ENCODE results near the gene RNF186. TPM values are rescaled to one million over a fixed set of nuclear protein-coding genes. Genes with fewer than 3 reads are reported as not detected.

The RNF186 gene, protein sequence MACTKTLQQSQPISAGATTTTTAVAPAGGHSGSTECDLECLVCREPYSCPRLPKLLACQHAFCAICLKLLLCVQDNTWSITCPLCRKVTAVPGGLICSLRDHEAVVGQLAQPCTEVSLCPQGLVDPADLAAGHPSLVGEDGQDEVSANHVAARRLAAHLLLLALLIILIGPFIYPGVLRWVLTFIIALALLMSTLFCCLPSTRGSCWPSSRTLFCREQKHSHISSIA
- total RNA-seq, result not detected

DNA sequence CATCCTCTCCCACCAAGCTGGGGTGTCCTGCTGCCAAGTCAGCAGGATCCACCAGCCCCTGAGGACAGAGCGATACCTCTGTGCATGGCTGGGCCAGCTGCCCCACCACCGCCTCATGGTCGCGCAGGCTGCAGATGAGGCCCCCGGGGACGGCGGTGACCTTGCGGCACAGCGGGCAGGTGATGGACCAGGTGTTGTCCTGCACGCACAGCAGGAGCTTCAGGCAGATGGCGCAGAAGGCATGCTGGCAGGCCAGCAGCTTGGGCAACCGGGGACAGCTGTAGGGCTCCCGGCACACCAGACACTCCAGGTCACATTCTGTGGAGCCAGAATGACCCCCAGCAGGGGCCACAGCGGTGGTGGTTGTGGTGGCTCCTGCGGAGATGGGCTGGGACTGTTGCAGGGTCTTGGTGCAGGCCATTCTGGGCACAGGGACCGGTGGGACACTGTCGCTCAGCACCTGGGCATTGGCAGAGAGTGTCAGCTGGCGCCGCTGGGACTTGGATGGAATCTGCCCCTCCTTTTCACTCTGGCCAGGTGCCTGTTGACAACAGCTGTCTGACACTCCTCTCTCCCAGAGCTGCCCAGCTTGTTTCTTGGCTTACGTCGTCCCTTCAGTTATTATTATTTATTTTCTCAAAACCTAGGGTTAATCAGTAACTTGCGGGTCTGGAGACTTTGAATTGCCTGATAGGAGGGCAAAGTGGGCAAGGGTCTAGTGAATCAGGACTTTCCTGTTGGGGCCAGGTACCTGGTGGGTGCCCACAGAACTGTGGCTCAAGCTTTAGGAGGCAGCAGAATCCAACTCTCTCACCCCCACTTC, at the start of gene RNF186:
Gene RNF186, minus strand, starts transcription at position 603 of the 823 bp plus-strand sequence. Its CDS starts 182 bp downstream, at position 421.
- peaks cover 7 to 19% (median 9%) of the 10 kb centered on the region in 3 donors for H3K4me1 ChIP-seq (ENCODE audit: control insufficient read depth in 3 of 3, insufficient read depth in 3 of 3, low read length in 3 of 3)
- peaks cover 0 to 16% (median 9%) of the 10 kb centered on the region in 3 donors for H3K27me3 ChIP-seq (ENCODE audit: control insufficient read depth in 3 of 3, insufficient read depth in 3 of 3, low read length in 3 of 3)
- H3K9me3 ChIP-seq (ENCODE audit: control insufficient read depth in 3 of 3, low read length in 3 of 3), result no peaks in the 10 kb centered on the region
- no peak within 1 kb of the TSS for H3K9ac ChIP-seq (ENCODE audit: low read depth in 1 of 3, low read length in 3 of 3)
- H3K27ac ChIP-seq (ENCODE audit: low read depth, low read length), result no peak within 1 kb of the TSS
- H3K4me3 ChIP-seq (ENCODE audit: low read length in 3 of 3), result peak within 1 kb of the TSS in 1 of 3 donors; percentile 36
- no peaks in the 10 kb centered on the region for H3K36me3 ChIP-seq (ENCODE audit: control insufficient read depth in 3 of 3, insufficient read depth in 3 of 3, low read length in 3 of 3)

DNA sequence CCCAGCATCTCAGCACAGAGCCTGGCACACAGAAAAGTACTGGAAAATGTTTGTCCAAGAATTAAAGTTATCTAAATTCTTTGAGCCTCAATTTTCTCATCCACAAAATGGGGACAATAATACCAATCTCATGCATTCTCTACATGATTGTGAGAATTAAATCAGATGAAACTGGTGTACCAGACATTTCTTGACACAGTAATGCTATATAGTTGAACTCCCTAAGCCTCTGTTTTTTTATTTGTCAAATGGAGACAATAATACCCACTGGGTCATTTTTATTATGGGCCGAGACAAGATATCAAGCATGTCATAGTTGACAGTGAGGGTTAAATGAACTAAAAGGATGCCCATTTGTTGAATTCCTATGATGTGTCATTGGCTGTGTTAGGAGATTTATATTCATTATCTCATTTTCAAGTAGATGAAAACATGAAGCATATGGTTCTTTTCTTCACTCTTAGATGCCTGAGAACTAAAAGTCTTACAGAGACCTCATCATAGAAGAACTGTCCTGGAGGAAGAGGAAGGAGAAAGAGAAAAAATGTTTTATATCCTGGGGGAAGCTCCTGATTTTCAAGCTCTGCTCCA, 49.6 kb upstream of the RNF186 start:
- H3K9ac ChIP-seq (ENCODE audit: low read depth in 1 of 3, low read length in 3 of 3), result no peak overlapping the region
- no peaks in the 10 kb centered on the region for H3K36me3 ChIP-seq (ENCODE audit: control insufficient read depth in 3 of 3, insufficient read depth in 3 of 3, low read length in 3 of 3)
- H3K4me3 ChIP-seq (ENCODE audit: low read length in 3 of 3), result no peak overlapping the region
- H3K27ac ChIP-seq (ENCODE audit: low read depth, low read length), result no peak overlapping the region
- H3K9me3 ChIP-seq (ENCODE audit: control insufficient read depth in 3 of 3, low read length in 3 of 3), result no peaks in the 10 kb centered on the region
- H3K27me3 ChIP-seq (ENCODE audit: control insufficient read depth in 3 of 3, insufficient read depth in 3 of 3, low read length in 3 of 3), result peaks cover 0 to 6% (median 0%) of the 10 kb centered on the region in 3 donors
- peaks cover 0 to 3% (median 2%) of the 10 kb centered on the region in 3 donors for H3K4me1 ChIP-seq (ENCODE audit: control insufficient read depth in 3 of 3, insufficient read depth in 3 of 3, low read length in 3 of 3)

DNA sequence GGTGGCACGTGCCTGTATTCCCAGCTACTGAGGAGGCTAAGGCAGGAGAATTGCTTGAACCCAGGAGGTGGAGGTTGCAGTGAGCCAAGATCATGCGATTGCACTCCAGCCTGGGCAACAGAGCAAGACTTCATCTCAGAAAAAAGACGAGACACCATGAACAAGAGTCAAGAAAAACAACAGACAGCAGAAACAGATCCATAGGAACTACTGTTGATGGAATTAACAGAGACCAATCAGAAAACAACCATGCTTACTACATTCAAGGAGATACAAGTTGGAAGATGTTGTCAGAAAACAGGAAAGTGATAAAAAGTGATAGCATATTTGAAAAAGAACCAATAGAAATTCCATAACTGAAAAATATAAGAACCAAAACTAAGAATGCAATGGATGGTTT, 47.9 kb upstream of the RNF186 start:
- Histone ChIP-seq H3K9me3 (ENCODE audit: control insufficient read depth in 3 of 3, low read length in 3 of 3) (no peaks in the 10 kb centered on the region), H3K27ac (ENCODE audit: low read depth, low read length) (no peak overlapping the region), H3K27me3 (ENCODE audit: control insufficient read depth in 3 of 3, insufficient read depth in 3 of 3, low read length in 3 of 3) (peaks cover 0 to 6% (median 0%) of the 10 kb centered on the region in 3 donors)

DNA sequence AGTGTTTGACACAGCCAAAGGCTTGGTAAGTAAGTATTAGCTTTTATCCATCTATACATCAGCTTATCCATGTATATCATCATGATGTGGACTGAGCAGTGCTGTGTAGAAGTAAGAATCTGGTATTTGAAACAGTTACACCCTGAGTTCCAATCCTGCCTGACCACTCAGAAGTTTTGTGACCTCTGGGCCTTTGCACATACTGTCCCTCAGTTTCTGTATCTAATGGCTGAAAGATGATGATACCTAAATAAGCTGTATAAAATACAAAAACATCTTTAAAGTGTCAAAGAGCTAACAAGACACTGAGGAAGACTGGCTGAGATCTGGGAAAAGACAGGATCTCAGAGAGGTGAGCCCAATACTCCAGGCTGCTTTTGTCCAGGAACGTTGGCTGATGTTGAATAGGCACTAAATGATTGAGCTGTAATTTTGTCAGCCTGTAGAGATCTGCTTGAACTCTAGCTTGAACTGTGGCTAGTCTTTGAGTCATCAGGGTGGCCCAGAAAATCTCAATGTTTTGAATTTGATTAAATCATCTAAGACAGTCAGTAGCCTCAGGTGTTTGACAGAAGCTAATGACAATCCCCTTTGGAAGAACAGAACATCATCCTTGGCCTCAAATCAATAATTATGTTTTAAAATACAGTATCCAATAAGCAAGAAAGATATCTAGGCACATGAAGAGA, 46.9 kb upstream of the RNF186 start:
- no peaks in the 10 kb centered on the region for H3K36me3 ChIP-seq (ENCODE audit: control insufficient read depth in 3 of 3, insufficient read depth in 3 of 3, low read length in 3 of 3)
- peaks cover 0 to 6% (median 0%) of the 10 kb centered on the region in 3 donors for H3K27me3 ChIP-seq (ENCODE audit: control insufficient read depth in 3 of 3, insufficient read depth in 3 of 3, low read length in 3 of 3)
- H3K9ac ChIP-seq (ENCODE audit: low read depth in 1 of 3, low read length in 3 of 3), result no peak overlapping the region
- peaks cover 0 to 3% (median 2%) of the 10 kb centered on the region in 3 donors for H3K4me1 ChIP-seq (ENCODE audit: control insufficient read depth in 3 of 3, insufficient read depth in 3 of 3, low read length in 3 of 3)
- no peak overlapping the region for H3K27ac ChIP-seq (ENCODE audit: low read depth, low read length)
- no peak overlapping the region for H3K4me3 ChIP-seq (ENCODE audit: low read length in 3 of 3)
- H3K9me3 ChIP-seq (ENCODE audit: control insufficient read depth in 3 of 3, low read length in 3 of 3), result no peaks in the 10 kb centered on the region

More for the DNA sequence above, 47.9 kb upstream of the RNF186 start:
- Histone ChIP-seq H3K4me3 (ENCODE audit: low read length in 3 of 3) (no peak overlapping the region), H3K4me1 (ENCODE audit: control insufficient read depth in 3 of 3, insufficient read depth in 3 of 3, low read length in 3 of 3) (peaks cover 0 to 3% (median 2%) of the 10 kb centered on the region in 3 donors), H3K9ac (ENCODE audit: low read depth in 1 of 3, low read length in 3 of 3) (no peak overlapping the region), H3K36me3 (ENCODE audit: control insufficient read depth in 3 of 3, insufficient read depth in 3 of 3, low read length in 3 of 3) (no peaks in the 10 kb centered on the region)

- no peak overlapping the region for H3K9ac ChIP-seq (ENCODE audit: low read depth in 1 of 3, low read length in 3 of 3)
- peaks cover 0 to 6% (median 0%) of the 10 kb centered on the region in 3 donors for H3K27me3 ChIP-seq (ENCODE audit: control insufficient read depth in 3 of 3, insufficient read depth in 3 of 3, low read length in 3 of 3)
- no peak overlapping the region for H3K27ac ChIP-seq (ENCODE audit: low read depth, low read length)
- H3K36me3 ChIP-seq (ENCODE audit: control insufficient read depth in 3 of 3, insufficient read depth in 3 of 3, low read length in 3 of 3), result no peaks in the 10 kb centered on the region
- peaks cover 0 to 2% (median 0%) of the 10 kb centered on the region in 3 donors for H3K4me1 ChIP-seq (ENCODE audit: control insufficient read depth in 3 of 3, insufficient read depth in 3 of 3, low read length in 3 of 3)
- no peak overlapping the region for H3K4me3 ChIP-seq (ENCODE audit: low read length in 3 of 3)
- no peaks in the 10 kb centered on the region for H3K9me3 ChIP-seq (ENCODE audit: control insufficient read depth in 3 of 3, low read length in 3 of 3)
Measured at GRCh38 chr1:19861034-19861433, 46.0 kb upstream of the RNF186 start.

DNA sequence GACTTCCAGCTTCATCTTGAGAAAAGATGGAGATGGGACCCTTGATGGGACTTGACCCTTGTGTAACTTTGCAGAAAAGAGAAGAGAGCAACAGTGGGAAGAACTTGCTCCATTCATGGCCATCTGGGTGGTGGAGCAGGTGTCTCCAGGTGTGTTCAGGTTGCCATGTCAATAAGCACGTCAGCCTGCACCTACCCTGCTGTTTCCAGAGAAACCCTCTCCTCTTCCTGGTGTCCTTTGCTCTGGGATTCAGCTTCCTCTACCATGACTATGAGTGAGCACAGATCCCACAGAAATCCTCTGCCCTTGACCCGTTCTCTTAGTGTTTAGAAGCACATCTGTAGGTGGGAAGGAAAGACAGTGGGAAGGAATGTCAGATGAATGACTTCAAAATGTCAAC, 45.3 kb upstream of the RNF186 start:
- Histone ChIP-seq H3K27me3 (ENCODE audit: control insufficient read depth in 3 of 3, insufficient read depth in 3 of 3, low read length in 3 of 3) (peaks cover 0 to 6% (median 0%) of the 10 kb centered on the region in 3 donors), H3K9me3 (ENCODE audit: control insufficient read depth in 3 of 3, low read length in 3 of 3) (no peaks in the 10 kb centered on the region), H3K9ac (ENCODE audit: low read depth in 1 of 3, low read length in 3 of 3) (no peak overlapping the region), H3K36me3 (ENCODE audit: control insufficient read depth in 3 of 3, insufficient read depth in 3 of 3, low read length in 3 of 3) (no peaks in the 10 kb centered on the region), H3K4me3 (ENCODE audit: low read length in 3 of 3) (no peak overlapping the region), H3K4me1 (ENCODE audit: control insufficient read depth in 3 of 3, insufficient read depth in 3 of 3, low read length in 3 of 3) (peaks cover 0 to 2% (median 0%) of the 10 kb centered on the region in 3 donors), H3K27ac (ENCODE audit: low read depth, low read length) (no peak overlapping the region)

GRCh38 chr1:19859876-19860275, 44.8 kb upstream of the RNF186 start:
- Histone ChIP-seq H3K4me3 (ENCODE audit: low read length in 3 of 3) (no peak overlapping the region), H3K27ac (ENCODE audit: low read depth, low read length) (no peak overlapping the region), H3K9me3 (ENCODE audit: control insufficient read depth in 3 of 3, low read length in 3 of 3) (no peaks in the 10 kb centered on the region), H3K4me1 (ENCODE audit: control insufficient read depth in 3 of 3, insufficient read depth in 3 of 3, low read length in 3 of 3) (peaks cover 0 to 2% (median 0%) of the 10 kb centered on the region in 3 donors), H3K36me3 (ENCODE audit: control insufficient read depth in 3 of 3, insufficient read depth in 3 of 3, low read length in 3 of 3) (no peaks in the 10 kb centered on the region), H3K9ac (ENCODE audit: low read depth in 1 of 3, low read length in 3 of 3) (no peak overlapping the region), H3K27me3 (ENCODE audit: control insufficient read depth in 3 of 3, insufficient read depth in 3 of 3, low read length in 3 of 3) (peaks cover 0 to 6% (median 0%) of the 10 kb centered on the region in 3 donors)

DNA sequence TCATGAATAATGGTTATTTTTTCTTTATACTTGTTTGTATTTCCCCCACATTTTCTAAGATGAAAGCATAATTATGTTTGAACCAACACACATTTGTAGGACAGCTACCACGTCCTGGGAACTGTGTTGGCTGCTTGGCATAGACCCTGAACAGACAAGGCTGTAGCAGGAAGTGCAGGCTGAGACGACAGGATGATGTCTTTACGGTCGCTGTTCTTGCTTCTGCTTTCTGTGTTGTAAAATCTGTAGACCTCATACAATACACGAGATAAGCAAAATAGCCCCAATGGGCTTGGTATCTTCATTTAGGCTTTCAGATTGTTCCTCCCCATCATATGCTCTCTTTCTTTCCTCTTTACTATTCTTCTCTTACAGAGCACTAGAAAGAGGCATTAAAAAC, 43.8 kb upstream of the RNF186 start:
- Histone ChIP-seq H3K4me1 (ENCODE audit: control insufficient read depth in 3 of 3, insufficient read depth in 3 of 3, low read length in 3 of 3) (peaks cover 0 to under 1% (median 0%) of the 10 kb centered on the region in 3 donors), H3K4me3 (ENCODE audit: low read length in 3 of 3) (no peak overlapping the region), H3K27ac (ENCODE audit: low read depth, low read length) (no peak overlapping the region), H3K9me3 (ENCODE audit: control insufficient read depth in 3 of 3, low read length in 3 of 3) (no peaks in the 10 kb centered on the region), H3K36me3 (ENCODE audit: control insufficient read depth in 3 of 3, insufficient read depth in 3 of 3, low read length in 3 of 3) (no peaks in the 10 kb centered on the region), H3K27me3 (ENCODE audit: control insufficient read depth in 3 of 3, insufficient read depth in 3 of 3, low read length in 3 of 3) (peaks cover 0 to 6% (median 0%) of the 10 kb centered on the region in 3 donors), H3K9ac (ENCODE audit: low read depth in 1 of 3, low read length in 3 of 3) (no peak overlapping the region)

- no peak overlapping the region for H3K27ac ChIP-seq (ENCODE audit: low read depth, low read length)
- no peaks in the 10 kb centered on the region for H3K9me3 ChIP-seq (ENCODE audit: control insufficient read depth in 3 of 3, low read length in 3 of 3)
- no peak overlapping the region for H3K9ac ChIP-seq (ENCODE audit: low read depth in 1 of 3, low read length in 3 of 3)
- H3K4me1 ChIP-seq (ENCODE audit: control insufficient read depth in 3 of 3, insufficient read depth in 3 of 3, low read length in 3 of 3), result no peaks in the 10 kb centered on the region
- H3K4me3 ChIP-seq (ENCODE audit: low read length in 3 of 3), result no peak overlapping the region
- no peaks in the 10 kb centered on the region for H3K27me3 ChIP-seq (ENCODE audit: control insufficient read depth in 3 of 3, insufficient read depth in 3 of 3, low read length in 3 of 3)
- no peaks in the 10 kb centered on the region for H3K36me3 ChIP-seq (ENCODE audit: control insufficient read depth in 3 of 3, insufficient read depth in 3 of 3, low read length in 3 of 3)
Measured at GRCh38 chr1:19854866-19855265, 39.8 kb upstream of the RNF186 start.
